Measurements from ENCODE around the gene CHMP1B. TPM values are rescaled to one million over a fixed set of nuclear protein-coding genes. Genes with fewer than 3 reads are reported as not detected.

Gene CHMP1B
- polyA plus RNA-seq, 1 donor, result 43.1 TPM

- no peak for DNase-seq
Measured at GRCh38 chr18:11901826-11902438, 50.7 kb downstream of the CHMP1B start.

DNA sequence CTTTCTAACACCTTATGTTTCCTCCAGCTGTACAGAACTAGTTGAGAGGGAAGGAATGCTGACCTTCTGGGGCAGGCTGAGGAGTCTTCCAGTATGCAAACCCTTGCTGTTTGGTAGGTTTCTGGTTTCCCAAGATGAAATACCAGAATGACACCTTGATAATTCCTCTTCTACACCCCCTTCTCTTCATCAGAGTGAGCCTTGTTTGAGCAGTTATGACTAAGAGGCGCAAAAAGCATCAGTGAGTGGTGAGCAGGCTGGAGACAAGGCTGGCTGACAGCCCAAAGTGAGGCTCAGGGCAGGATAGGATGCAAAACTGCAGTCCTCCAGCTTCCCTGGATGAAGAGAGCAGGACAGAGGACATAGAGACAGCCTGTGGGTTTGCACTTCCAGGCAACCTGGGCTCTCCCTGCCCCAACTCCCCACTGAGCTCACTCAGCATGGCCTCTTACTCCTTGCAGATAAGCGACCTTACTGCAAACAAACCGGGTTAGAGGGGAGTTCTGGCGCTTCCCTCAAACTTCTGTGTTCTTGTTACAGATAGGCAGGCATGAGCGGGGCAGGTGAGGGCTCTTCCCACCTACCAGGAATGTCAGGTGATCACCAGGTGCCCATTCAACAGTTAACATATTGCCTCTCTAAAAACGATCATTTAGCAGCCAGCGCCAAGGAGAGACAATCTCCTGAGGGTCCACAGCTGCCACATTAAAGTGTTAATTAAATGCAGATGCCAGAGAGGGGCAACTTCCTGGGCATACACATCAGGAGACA is 51.5 kb downstream of the CHMP1B start:
- no peak for DNase-seq

Other genes starting within 250 kb of the CHMP1B start
- gene SLC35G4, start 241.8 kb upstream of the CHMP1B start, polyA plus RNA-seq (ENCODE audit: insufficient read length), result not detected
- gene GNAL, start 162.1 kb upstream of the CHMP1B start, polyA plus RNA-seq (ENCODE audit: insufficient read length), result 4.9 TPM
- gene MPPE1, start 56.9 kb downstream of the CHMP1B start, polyA plus RNA-seq (ENCODE audit: insufficient read length), result 53.7 TPM
- 94.5 TPM for gene IMPA2, start 130.1 kb downstream of the CHMP1B start, polyA plus RNA-seq (ENCODE audit: insufficient read length)
- 0.10 TPM for gene ANKRD62, start 242.4 kb downstream of the CHMP1B start, polyA plus RNA-seq (ENCODE audit: insufficient read length)